ENCODE measurements around the gene BAG1.

The BAG1 gene

DNA sequence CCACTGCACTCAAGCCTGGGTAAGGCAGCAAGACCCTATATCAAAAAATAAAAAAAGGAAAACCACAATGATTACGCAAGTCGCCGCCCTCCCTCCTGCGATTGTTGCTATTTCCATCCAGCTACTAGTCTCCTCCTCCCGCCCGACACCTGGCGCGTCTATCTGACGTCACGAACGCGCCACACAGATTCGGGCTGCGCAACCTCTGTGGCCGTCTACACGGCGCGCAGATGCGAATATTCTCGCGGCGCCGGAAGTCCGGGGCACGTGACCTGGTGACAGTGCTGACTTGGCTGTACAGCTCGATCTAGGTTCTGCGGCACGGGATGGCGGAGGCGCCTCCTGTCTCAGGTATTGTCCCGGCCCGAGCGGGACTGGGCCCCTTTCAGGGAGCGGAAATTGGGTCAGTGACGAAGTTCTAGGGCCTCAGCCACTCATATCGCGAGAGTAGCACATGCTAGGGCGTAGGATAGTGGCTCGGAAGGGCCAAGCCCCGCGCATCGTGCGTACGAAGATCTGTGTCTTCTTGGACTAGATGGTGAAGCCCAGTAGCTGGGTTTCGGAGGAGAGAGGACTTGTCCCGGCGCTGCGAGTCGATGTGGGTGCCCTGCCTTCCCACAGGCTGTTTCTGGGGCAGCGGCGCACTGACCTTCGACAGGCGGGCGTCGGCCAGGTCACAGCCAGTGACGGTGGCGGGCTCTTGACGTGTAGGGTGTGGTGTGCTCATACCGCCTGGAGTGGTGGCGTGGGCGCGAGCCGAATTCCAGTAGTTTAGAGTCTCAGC lies 25.9 kb upstream of the BAG1 start, which contains the start of gene NFX1:
Gene NFX1 (plus strand): TSS at position 270 of the 784 bp plus-strand sequence. CDS start 57 bp downstream, at position 327.
- TF ChIP-seq, protein P1, sequence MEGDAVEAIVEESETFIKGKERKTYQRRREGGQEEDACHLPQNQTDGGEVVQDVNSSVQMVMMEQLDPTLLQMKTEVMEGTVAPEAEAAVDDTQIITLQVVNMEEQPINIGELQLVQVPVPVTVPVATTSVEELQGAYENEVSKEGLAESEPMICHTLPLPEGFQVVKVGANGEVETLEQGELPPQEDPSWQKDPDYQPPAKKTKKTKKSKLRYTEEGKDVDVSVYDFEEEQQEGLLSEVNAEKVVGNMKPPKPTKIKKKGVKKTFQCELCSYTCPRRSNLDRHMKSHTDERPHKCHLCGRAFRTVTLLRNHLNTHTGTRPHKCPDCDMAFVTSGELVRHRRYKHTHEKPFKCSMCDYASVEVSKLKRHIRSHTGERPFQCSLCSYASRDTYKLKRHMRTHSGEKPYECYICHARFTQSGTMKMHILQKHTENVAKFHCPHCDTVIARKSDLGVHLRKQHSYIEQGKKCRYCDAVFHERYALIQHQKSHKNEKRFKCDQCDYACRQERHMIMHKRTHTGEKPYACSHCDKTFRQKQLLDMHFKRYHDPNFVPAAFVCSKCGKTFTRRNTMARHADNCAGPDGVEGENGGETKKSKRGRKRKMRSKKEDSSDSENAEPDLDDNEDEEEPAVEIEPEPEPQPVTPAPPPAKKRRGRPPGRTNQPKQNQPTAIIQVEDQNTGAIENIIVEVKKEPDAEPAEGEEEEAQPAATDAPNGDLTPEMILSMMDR (IDR thresholded peaks at IDR 0.05; ENCODE audit: low read depth, low read length) = no peak
- H3K4me3 ChIP-seq (ENCODE audit: low read depth, low read length) = peak within 1 kb of the TSS; percentile 86

DNA sequence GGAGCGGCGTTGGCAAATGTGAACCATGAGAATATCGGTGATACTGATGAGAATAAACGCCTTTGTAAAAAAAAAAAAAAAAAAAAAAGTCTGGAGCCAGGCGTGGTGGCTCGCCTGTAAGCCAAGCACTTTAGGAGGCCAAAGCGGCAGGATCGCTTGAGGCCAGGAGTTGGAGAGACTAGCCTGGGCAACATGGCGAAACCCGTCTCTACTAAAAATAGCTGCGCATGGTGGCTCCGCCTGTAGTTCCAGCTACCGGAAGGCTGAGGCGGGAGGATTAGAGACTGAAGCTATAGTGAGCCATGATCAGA lies 25.4 kb upstream of the BAG1 start:
- peak overlapping the region; percentile 86 for H3K4me3 ChIP-seq (ENCODE audit: low read depth, low read length)
- TF ChIP-seq, protein P1 (IDR thresholded peaks at IDR 0.05; ENCODE audit: low read depth, low read length) = no peak

DNA sequence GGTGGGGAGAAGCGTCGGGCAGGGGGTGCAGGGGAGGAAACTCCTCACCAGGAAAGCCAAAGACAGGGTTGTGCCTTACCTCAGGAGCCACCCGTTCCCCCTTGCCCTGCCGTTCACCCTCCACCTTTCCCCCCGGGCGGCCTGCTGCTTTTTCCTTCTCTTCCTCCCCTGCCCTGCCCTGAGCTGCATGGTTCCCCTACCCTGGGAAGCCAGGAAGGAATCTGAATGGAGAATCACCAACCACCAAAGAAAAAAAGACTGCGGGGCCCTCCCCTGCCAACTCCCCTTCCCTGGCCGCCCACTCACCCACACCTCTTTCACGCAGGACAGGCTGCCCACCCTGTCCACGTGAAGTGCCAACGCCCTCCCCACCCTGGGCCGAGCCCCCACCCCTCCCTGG lies 25.0 kb upstream of the BAG1 start:
- TF ChIP-seq, protein P1 (IDR thresholded peaks at IDR 0.05; ENCODE audit: low read depth, low read length) = no peak
- H3K4me3 ChIP-seq (ENCODE audit: low read depth, low read length) = peak overlapping the region; percentile 86; the same call in 1 of the 2 replicates

DNA sequence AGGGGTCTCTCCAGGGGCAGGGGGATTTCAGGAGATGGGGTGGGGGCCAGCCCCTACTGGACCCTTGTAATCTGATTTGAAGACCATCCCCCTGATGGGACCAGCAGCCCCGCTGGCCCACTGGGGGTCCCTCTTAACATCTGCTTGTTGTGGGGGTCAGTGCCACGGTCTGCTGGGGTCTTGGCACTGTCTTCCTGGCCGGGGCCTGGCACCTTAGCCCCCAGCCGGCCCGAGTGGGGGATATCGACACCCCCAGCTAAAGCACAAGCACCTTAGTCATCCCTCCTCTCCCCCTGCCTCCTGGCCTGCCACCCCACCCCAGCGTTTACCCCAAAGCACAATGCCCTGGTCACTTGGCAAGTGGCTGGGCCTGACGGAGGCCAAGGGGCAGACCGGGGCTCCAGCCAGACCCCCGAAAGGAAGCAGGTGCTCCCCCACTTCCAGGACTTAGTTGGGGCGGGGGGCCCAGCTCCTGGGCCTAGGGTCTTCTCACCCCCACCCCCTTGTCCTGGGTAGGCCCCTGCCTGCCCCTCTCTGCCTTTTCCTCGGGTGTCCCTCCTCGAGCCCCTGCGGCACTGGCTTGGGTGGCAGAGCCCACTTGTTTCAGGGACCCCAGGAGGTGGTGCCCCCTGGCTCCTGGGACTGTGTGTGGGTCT lies 24.4 kb upstream of the BAG1 start:
- H3K4me3 ChIP-seq (ENCODE audit: low read depth, low read length) = no peak overlapping the region
- TF ChIP-seq, protein P1 (IDR thresholded peaks at IDR 0.05; ENCODE audit: low read depth, low read length) = no peak

DNA sequence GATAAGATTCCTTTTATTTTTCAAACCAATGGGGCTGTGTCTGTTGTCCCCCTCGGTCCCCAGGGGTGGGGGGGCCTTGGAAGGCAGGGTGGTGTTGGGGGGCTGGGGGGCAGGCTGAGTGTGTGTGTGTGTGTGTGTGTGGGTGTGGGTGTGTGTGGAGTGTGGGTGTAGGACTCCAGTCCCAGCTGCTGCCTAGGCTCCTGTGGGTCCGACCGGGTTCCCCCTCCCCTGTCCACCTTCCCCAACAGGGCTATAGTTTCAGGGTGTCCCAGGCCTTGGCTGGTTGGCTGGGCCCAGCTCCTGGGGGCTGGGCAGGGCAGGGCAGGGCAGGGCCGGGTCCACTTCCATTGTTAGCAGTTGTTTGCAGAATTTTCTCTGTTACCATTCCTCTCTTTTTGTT lies 23.7 kb upstream of the BAG1 start:
- no peak overlapping the region for H3K4me3 ChIP-seq (ENCODE audit: low read depth, low read length)
- TF ChIP-seq, protein P1 (IDR thresholded peaks at IDR 0.05; ENCODE audit: low read depth, low read length) = no peak

DNA sequence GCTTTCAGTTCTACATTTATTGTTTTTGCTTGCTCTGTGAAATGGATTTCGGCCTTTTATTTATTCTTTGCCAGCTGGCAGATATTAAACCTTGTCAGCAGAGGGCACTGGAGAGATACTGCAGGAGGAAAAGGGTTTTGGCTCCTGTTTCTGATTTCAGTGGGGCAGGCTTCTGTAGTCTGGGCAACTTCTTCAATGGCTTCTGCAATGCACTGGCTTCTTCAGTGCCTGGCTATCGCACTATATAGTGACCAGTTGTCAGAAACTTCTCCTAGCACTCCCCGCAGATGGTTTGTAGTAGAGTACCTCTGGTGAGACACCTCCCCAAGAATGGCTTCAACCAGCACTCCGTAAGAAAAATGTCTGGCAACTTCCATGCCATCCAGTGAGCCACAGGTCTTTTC lies 22.6 kb upstream of the BAG1 start:
- no peak overlapping the region for H3K4me3 ChIP-seq (ENCODE audit: low read depth, low read length)
- TF ChIP-seq, protein P1 (IDR thresholded peaks at IDR 0.05; ENCODE audit: low read depth, low read length) = peak; percentile 73

DNA sequence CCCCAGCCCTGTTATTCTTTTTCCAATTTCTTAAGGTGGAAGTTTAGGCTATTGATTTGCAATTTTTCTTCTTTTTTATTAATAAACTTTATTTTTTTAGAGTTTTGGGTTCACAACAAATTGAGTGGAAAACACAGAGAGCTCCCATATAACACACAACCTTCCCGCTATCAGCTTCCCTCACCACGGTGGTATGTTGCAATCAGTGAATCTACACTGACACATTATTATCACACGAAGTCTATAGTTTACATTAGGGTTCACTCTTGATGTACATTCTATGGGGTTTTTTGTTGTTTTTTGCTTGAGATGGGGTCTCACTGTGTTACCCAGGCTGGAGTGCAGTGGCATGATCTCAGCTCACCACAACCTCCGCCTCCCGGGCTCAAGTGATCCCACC lies 21.0 kb upstream of the BAG1 start:
- no peak overlapping the region for H3K4me3 ChIP-seq (ENCODE audit: low read depth, low read length)
- TF ChIP-seq, protein P1 (IDR thresholded peaks at IDR 0.05; ENCODE audit: low read depth, low read length) = no peak
